ENCODE data around the gene NIF3L1. TPM values are rescaled to one million over a fixed set of nuclear protein-coding genes. Genes with fewer than 3 reads are reported as not detected.

Gene NIF3L1
- total and polyA plus RNA-seq, 8 donors = 14.3 to 39.6 (median 20.4) TPM

- H3K27ac ChIP-seq = no peak overlapping the region
- H3K4me1 ChIP-seq = peaks cover 4 to 13% (median 5%) of the 10 kb centered on the region in 4 donors
- no peaks in the 10 kb centered on the region for H3K9me3 ChIP-seq
- intact Hi-C loops (cut with DNase I; ENCODE audit: low total_unique reads) = no loop called here
- no peaks in the 10 kb centered on the region for H3K27me3 ChIP-seq
- 68 to 85% (median 72%) methylated on average over 2 of the region's 2 CpGs for WGBS, 5 donors
- H3K4me3 ChIP-seq = no peak overlapping the region
- TF ChIP-seq POLR2A (IDR thresholded peaks at IDR 0.05) (no peak), CTCF (IDR thresholded peaks at IDR 0.05) (no peak), POLR2AphosphoS5 (IDR thresholded peaks at IDR 0.05) (no peak), EP300 (IDR thresholded peaks at IDR 0.05) (no peak)
- DNase-seq = peak in 1 of 2 donors; percentile 1
- H3K36me3 ChIP-seq = peaks cover 7 to 92% (median 84%) of the 10 kb centered on the region in 4 donors
Measured at GRCh38 chr2:200929334-200930249, 40.4 kb downstream of the NIF3L1 start.

GRCh38 chr2:200930947-200931626, 41.9 kb downstream of the NIF3L1 start:
- Histone ChIP-seq H3K27ac (peak overlapping the region in 1 of 5 donors; percentile 20), H3K4me1 (peaks cover 4 to 13% (median 5%) of the 10 kb centered on the region in 4 donors), H3K27me3 (no peaks in the 10 kb centered on the region), H3K4me3 (no peak overlapping the region), H3K9me3 (no peaks in the 10 kb centered on the region), H3K36me3 (peaks cover 16 to 91% (median 84%) of the 10 kb centered on the region in 4 donors)
- DNase-seq = no peak
- TF ChIP-seq CTCF (IDR thresholded peaks at IDR 0.05) (no peak), POLR2AphosphoS5 (IDR thresholded peaks at IDR 0.05) (no peak), EP300 (IDR thresholded peaks at IDR 0.05) (no peak), POLR2A (IDR thresholded peaks at IDR 0.05) (no peak)
- intact Hi-C loops (cut with DNase I; ENCODE audit: low total_unique reads) = no loop called here
- WGBS, 5 donors = 47 to 61% (median 50%) methylated on average over 3 of the region's 3 CpGs

- DNase-seq = no peak
- no peak overlapping the region for H3K4me3 ChIP-seq
- TF ChIP-seq POLR2AphosphoS5 (IDR thresholded peaks at IDR 0.05) = no peak
- TF ChIP-seq POLR2A (IDR thresholded peaks at IDR 0.05) = no peak
- TF ChIP-seq CTCF (IDR thresholded peaks at IDR 0.05) = no peak
- no peak for TF ChIP-seq EP300 (IDR thresholded peaks at IDR 0.05)
- H3K27me3 ChIP-seq = no peaks in the 10 kb centered on the region
- no peak overlapping the region for H3K27ac ChIP-seq
- peaks cover 43 to 100% (median 95%) of the 10 kb centered on the region in 4 donors for H3K36me3 ChIP-seq
- intact Hi-C loops (cut with DNase I; ENCODE audit: low total_unique reads) = no loop called here
- 85 to 97% (median 93%) methylated on average over 1 of the region's 1 CpG for WGBS, 5 donors
- H3K9me3 ChIP-seq = no peaks in the 10 kb centered on the region
- peaks cover 0 to 5% (median 0%) of the 10 kb centered on the region in 4 donors for H3K4me1 ChIP-seq
Measured at GRCh38 chr2:200939832-200940231, 50.7 kb downstream of the NIF3L1 start.

GRCh38 chr2:200943527-200944105, 54.4 kb downstream of the NIF3L1 start:
- WGBS, 5 donors = 62 to 91% (median 71%) methylated on average over 1 of the region's 1 CpG
- Histone ChIP-seq H3K4me1 (peaks cover 0 to 13% (median 0%) of the 10 kb centered on the region in 4 donors), H3K4me3 (no peak overlapping the region), H3K27me3 (no peaks in the 10 kb centered on the region), H3K9me3 (no peaks in the 10 kb centered on the region), H3K36me3 (peaks cover 26 to 100% (median 93%) of the 10 kb centered on the region in 4 donors), H3K27ac (no peak overlapping the region)
- DNase-seq = no peak
- intact Hi-C loops (cut with DNase I; ENCODE audit: low total_unique reads) = no loop called here
- no peak for TF ChIP-seq EP300 (IDR thresholded peaks at IDR 0.05)
- TF ChIP-seq POLR2A (IDR thresholded peaks at IDR 0.05) = no peak
- TF ChIP-seq CTCF (IDR thresholded peaks at IDR 0.05) = no peak
- no peak for TF ChIP-seq POLR2AphosphoS5 (IDR thresholded peaks at IDR 0.05)
